GM06990 (cell line): Measurements from ENCODE around the gene PROSER3.

Experiments used
- DNase-seq: peaks from one replicate; pipeline ENCODE4 v3.0.0-alpha.2; 2011; ENCODE audit not compliant: insufficient read length; ENCODE audit errors: extremely low read depth
- H3K27me3 ChIP-seq: replicated peaks from 2 replicates; pipeline ENCODE4 v1.6.0; 2011; ENCODE audit warnings: low read length; ENCODE audit not compliant: control insufficient read depth, insufficient read depth
- H3K36me3 ChIP-seq: 2 replicates; pipeline ENCODE4 v1.5.1; 2011; ENCODE audit warnings: low read length; ENCODE audit not compliant: control insufficient read depth, insufficient read depth
- H3K4me3 ChIP-seq: replicated peaks from 2 replicates; pipeline ENCODE4 v1.5.1; 2011; ENCODE audit warnings: low read depth, mild to moderate bottlenecking, control low read depth, low read length
- TF ChIP-seq, protein P1 (sequence below): IDR thresholded peaks from 2 replicates; pipeline ENCODE4 v1.5.1; 2011; ENCODE audit warnings: low read length, control low read depth, mild to moderate bottlenecking, inconsistent platforms; ENCODE audit not compliant: insufficient read depth, poor library complexity, severe bottlenecking

The PROSER3 gene

DNA sequence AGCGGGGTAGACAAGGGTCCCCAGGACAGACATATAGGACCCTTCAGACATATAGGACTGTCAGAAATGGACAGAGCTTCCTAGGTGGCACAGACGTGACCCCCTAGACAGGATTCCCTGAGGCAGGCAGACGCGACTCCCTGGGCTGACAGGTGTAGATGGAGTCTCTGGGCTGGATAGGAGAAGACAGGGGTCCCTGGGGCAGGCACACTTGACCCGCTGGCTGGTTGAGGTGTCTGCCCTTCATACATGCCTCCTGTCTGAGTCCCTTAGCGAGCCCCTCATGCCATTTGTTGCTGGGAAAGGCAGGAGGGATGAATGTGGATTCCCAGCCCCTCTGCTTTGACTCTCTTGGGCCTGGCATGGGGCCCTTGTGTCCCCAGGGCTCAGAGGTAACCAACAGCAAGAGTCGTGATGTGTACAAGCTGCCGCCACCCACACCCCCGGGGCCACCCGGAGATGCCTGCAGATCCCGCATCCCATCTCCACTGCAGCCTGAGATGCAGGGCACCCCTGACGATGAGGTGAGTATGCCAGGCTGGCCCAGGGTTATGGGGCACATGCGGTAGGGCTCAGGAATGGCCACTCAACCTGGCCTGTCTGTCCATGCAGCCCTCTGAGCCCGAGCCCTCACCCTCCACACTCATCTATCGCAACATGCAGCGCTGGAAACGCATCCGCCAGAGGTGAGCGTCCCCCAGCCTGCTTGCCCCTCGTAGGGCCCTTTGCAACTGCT, 4.2 kb upstream of the PROSER3 start:
- TF ChIP-seq, protein P1, sequence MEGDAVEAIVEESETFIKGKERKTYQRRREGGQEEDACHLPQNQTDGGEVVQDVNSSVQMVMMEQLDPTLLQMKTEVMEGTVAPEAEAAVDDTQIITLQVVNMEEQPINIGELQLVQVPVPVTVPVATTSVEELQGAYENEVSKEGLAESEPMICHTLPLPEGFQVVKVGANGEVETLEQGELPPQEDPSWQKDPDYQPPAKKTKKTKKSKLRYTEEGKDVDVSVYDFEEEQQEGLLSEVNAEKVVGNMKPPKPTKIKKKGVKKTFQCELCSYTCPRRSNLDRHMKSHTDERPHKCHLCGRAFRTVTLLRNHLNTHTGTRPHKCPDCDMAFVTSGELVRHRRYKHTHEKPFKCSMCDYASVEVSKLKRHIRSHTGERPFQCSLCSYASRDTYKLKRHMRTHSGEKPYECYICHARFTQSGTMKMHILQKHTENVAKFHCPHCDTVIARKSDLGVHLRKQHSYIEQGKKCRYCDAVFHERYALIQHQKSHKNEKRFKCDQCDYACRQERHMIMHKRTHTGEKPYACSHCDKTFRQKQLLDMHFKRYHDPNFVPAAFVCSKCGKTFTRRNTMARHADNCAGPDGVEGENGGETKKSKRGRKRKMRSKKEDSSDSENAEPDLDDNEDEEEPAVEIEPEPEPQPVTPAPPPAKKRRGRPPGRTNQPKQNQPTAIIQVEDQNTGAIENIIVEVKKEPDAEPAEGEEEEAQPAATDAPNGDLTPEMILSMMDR: no peak
- peaks cover 17% of the 10 kb centered on the region for H3K36me3 ChIP-seq
- no peaks in the 10 kb centered on the region for H3K27me3 ChIP-seq
- H3K4me3 ChIP-seq: no peak overlapping the region
- no peak for DNase-seq

DNA sequence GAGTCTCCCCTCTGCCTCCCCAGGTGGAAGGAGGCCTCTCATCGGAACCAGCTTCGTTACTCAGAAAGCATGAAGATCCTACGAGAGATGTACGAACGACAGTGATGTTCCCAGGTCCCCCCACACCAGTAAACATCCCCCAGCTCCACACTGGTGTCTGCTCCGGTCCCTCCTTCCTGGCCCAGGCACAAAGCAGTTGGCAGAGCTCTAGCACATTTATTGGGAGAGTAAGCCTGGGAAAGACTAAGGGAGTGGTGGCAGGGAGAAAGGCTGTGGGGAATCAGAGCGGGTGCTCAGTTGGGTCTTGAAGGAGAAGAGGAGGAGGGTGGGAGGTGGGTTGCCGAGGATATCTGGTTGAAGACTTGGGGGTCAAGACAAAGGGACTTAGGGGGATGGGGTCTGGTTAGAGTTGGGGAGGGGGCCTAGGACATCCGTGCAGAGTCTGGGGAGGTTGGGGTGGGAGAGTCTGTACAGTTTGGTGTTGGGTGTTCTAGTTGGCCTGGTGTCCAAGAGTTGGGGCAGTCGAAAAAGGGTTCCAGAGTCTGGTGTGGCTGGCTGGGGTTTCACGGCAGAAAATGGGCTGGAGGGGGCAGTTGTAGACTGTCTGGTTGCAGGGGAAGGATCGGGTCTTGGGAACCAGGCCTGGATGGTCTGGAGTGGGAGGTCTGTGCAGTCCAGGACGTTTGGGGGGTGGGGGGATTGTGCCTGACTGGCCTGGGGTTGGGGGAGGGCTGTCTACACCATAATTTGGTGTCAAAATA, 3.4 kb upstream of the PROSER3 start:
- Histone ChIP-seq H3K27me3 (no peaks in the 10 kb centered on the region), H3K4me3 (no peak overlapping the region), H3K36me3 (peaks cover 17% of the 10 kb centered on the region)
- DNase-seq: no peak
- TF ChIP-seq, protein P1: no peak

GRCh38 chr19:35755131-35755549, 2.8 kb upstream of the PROSER3 start:
- TF ChIP-seq, protein P1: no peak
- peaks cover 17% of the 10 kb centered on the region for H3K36me3 ChIP-seq
- H3K27me3 ChIP-seq: no peaks in the 10 kb centered on the region
- DNase-seq: no peak
- no peak overlapping the region for H3K4me3 ChIP-seq

DNA sequence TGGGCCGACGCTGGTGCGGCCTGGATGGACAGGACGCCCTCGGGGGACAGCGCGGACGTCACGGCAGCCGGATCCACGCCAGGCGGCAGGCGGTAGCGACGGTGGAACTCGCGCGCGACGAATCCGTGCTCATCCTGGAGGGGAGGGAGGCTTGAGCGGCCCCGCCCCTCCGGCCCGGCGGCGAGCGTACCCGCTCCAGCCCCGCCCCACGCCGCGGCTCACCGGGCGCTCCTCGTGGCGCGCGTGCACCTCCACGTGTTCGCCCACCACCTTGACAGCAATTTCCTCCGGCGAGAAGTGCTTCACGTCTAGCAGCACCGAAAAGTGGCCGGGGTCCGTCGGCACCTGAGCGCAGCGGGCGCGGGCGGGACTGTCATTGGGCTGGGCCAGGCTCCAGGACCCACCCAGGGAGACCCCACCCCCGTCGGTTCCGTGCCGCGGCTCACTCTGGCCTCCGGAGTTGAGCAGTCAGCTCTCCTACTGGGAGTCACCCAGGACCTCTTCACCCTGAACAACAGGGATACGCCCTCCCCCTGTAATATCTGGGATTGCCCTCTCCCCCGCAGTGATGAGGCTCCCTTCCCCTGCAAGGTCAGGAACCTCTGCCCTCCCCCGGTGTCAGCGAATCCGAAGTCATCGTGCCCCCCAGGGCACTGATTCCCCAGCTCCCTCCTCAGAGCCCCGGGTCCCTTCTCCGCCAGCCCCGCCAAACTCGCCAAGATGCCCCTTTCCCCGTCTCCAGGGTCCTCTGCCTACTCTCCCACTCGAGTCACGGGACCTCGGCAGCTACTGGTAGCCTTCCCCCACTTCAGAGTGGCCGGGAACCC, 2.2 kb upstream of the PROSER3 start:
- Histone ChIP-seq H3K36me3 (peaks cover 17% of the 10 kb centered on the region), H3K4me3 (no peak overlapping the region), H3K27me3 (no peaks in the 10 kb centered on the region)
- DNase-seq: no peak
- TF ChIP-seq, protein P1: no peak

DNA sequence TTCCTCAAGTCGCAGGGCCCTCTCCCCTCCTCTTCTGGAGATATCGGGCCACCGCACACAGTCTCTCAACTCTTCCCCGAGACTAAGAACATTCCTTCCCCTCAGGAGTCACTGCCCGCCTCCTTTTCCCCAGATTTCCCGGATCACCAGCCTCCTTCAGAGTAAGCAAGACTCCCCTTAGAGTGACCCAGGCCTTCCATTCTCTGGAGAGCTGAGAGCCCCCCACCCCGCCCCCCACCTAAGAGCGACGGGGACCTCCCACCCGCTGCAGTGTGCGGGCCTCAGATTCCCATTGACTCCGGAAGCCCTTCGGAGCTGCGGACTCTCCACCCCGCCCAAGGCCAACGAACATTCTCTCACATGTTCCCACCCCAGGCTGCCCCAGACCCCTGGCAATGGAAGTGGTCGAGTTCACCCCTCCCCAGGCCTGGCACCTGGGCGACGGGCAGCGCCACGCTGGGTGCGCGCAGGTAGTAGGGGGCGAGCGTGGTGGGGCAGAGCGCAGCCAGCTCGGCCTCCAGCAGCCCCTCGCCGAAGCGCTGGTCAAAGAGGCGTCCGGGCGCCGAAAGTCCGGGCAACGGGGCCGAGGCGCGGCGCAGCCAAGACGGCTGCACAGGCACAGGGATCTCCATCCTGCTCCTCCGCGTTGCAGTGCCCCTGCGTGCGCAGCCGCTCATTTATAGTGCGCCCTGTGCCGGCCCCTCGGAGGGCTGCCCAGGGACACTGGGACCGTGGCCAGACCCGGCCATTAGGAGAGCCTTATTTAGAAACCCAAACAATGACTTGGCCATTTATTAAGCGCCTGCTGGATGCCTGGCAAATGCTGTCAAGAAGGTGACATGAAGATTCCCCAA, 1.4 kb upstream of the PROSER3 start, which contains the start of gene HSPB6:
TSS of gene HSPB6 (minus strand) at position 653 of the 854 bp plus-strand sequence. CDS start at position 632, 21 bp downstream.
- Histone ChIP-seq H3K36me3 (peaks cover 20% of the 10 kb centered on the region), H3K27me3 (no peaks in the 10 kb centered on the region)
- DNase-seq: no peak

More for the DNA sequence above, 1.4 kb upstream of the PROSER3 start, which contains the start of gene HSPB6:
- H3K4me3 ChIP-seq: peak within 1 kb of the TSS; percentile 51
- TF ChIP-seq, protein P1: no peak
